SK-N-MC (cell line): Measurements from ENCODE around the gene CTDSPL2.
A peak's percentile ranks its signal among the peaks of the same experiment; 100 is the strongest.

ENCODE experiments used
- DNase-seq: peaks from one replicate; pipeline ENCODE4 v3.0.0-alpha.2; 2011; ENCODE audit warnings: low read depth, low spot score
- H3K27ac ChIP-seq: fragments of 200-600 bp; sonication (generic); 2 replicates; pipeline ENCODE4 v1.5.1; 2016; ENCODE audit warnings: mixed run types
- H3K36me3 ChIP-seq: fragments of 200-600 bp; sonication (generic); 2 replicates; pipeline ENCODE4 v1.6.1; 2017; ENCODE audit warnings: antibody characterized with exemption, low read length, mixed read lengths; ENCODE audit not compliant: insufficient read depth
- H3K4me3 ChIP-seq: fragments of 200-600 bp; sonication (generic); 2 replicates; pipeline ENCODE4 v1.5.1; 2016
- H3K9ac ChIP-seq: fragments of 200-600 bp; sonication (generic); 2 replicates; pipeline ENCODE4 v1.8.0; 2017; ENCODE audit warnings: mixed run types, mixed read lengths; ENCODE audit not compliant: insufficient read length
- H3K9me3 ChIP-seq: fragments of 200-600 bp; sonication (generic); 2 replicates; pipeline ENCODE4 v1.6.1; 2017; ENCODE audit warnings: low read depth, mild to moderate bottlenecking, antibody characterized with exemption, low read length, moderate library complexity, mixed read lengths
- EZH2 ChIP-seq: fragments of 200-600 bp; sonication (generic); IDR thresholded peaks from one replicate; pipeline ENCODE4 v1.6.1; 2017; ENCODE audit warnings: antibody characterized with exemption
- FOXP2 ChIP-seq: optimal IDR thresholded peaks from 2 replicates; pipeline ENCODE3; 2011; ENCODE audit warnings: mild to moderate bottlenecking, moderate library complexity; ENCODE audit not compliant: insufficient read depth; ENCODE audit errors: extremely low read length, control extremely low read depth
- POLR2AphosphoS5 ChIP-seq: IDR thresholded peaks from 2 replicates; pipeline ENCODE4 v1.6.1; 2012; ENCODE audit warnings: mild to moderate bottlenecking, low read depth, low read length, borderline replicate concordance

CTDSPL2 gene

GRCh38 chr15:44492672-44493071 lies 65.2 kb downstream of the CTDSPL2 start:
- TF ChIP-seq POLR2AphosphoS5 (no peak), EZH2 (no peak), FOXP2 (no peak)
- H3K4me3 ChIP-seq, result no peak overlapping the region
- no peaks in the 10 kb centered on the region for H3K9me3 ChIP-seq
- no peak for DNase-seq
- no peak overlapping the region for H3K27ac ChIP-seq
- H3K9ac ChIP-seq, result no peak overlapping the region
- H3K36me3 ChIP-seq, result peaks cover 66% of the 10 kb centered on the region

GRCh38 chr15:44495562-44495961 lies 68.1 kb downstream of the CTDSPL2 start:
- no peak for DNase-seq
- H3K9me3 ChIP-seq, result no peaks in the 10 kb centered on the region
- no peak for TF ChIP-seq FOXP2
- no peak for TF ChIP-seq EZH2
- TF ChIP-seq POLR2AphosphoS5, result no peak
- no peak overlapping the region for H3K9ac ChIP-seq
- peaks cover 69% of the 10 kb centered on the region for H3K36me3 ChIP-seq
- H3K27ac ChIP-seq, result no peak overlapping the region
- no peak overlapping the region for H3K4me3 ChIP-seq

GRCh38 chr15:44500555-44500954 lies 73.1 kb downstream of the CTDSPL2 start:
- H3K27ac ChIP-seq, result peak overlapping the region; percentile 35
- TF ChIP-seq POLR2AphosphoS5, result no peak
- no peak for TF ChIP-seq FOXP2
- no peak for TF ChIP-seq EZH2
- H3K9me3 ChIP-seq, result no peaks in the 10 kb centered on the region
- H3K36me3 ChIP-seq, result peaks cover 62% of the 10 kb centered on the region
- H3K4me3 ChIP-seq, result no peak overlapping the region
- no peak for DNase-seq
- H3K9ac ChIP-seq, result no peak overlapping the region

- TF ChIP-seq EZH2, result no peak
- TF ChIP-seq FOXP2, result no peak
- TF ChIP-seq POLR2AphosphoS5, result no peak
- peak; percentile 8 for DNase-seq
- no peaks in the 10 kb centered on the region for H3K9me3 ChIP-seq
- H3K9ac ChIP-seq, result no peak overlapping the region
- peaks cover 53% of the 10 kb centered on the region for H3K36me3 ChIP-seq
- no peak overlapping the region for H3K4me3 ChIP-seq
- H3K27ac ChIP-seq, result peak overlapping the region; percentile 35; the same call in 1 of the 2 replicates
Observed at GRCh38 chr15:44501768-44502366, 74.4 kb downstream of the CTDSPL2 start.

- no peak overlapping the region for H3K4me3 ChIP-seq
- no peaks in the 10 kb centered on the region for H3K9me3 ChIP-seq
- TF ChIP-seq POLR2AphosphoS5 (no peak), EZH2 (no peak), FOXP2 (no peak)
- no peak overlapping the region for H3K27ac ChIP-seq
- no peak for DNase-seq
- H3K9ac ChIP-seq, result no peak overlapping the region
- peaks cover 52% of the 10 kb centered on the region for H3K36me3 ChIP-seq
Observed at GRCh38 chr15:44516436-44516835, 89.0 kb downstream of the CTDSPL2 start.

- TF ChIP-seq POLR2AphosphoS5 (no peak), EZH2 (no peak), FOXP2 (no peak)
- H3K9ac ChIP-seq, result no peak overlapping the region
- no peak overlapping the region for H3K27ac ChIP-seq
- H3K4me3 ChIP-seq, result no peak overlapping the region
- peaks cover 67% of the 10 kb centered on the region for H3K36me3 ChIP-seq
- no peak for DNase-seq
- no peaks in the 10 kb centered on the region for H3K9me3 ChIP-seq
Observed at GRCh38 chr15:44519537-44519936, 92.1 kb downstream of the CTDSPL2 start.

- Histone ChIP-seq H3K9me3 (no peaks in the 10 kb centered on the region), H3K27ac (peak overlapping the region; percentile 7; the same call in 1 of the 2 replicates), H3K9ac (no peak overlapping the region), H3K36me3 (peaks cover 40% of the 10 kb centered on the region), H3K4me3 (no peak overlapping the region)
- DNase-seq, result no peak
- TF ChIP-seq EZH2 (no peak), POLR2AphosphoS5 (no peak), FOXP2 (no peak)
Observed at GRCh38 chr15:44525018-44525417, 97.6 kb downstream of the CTDSPL2 start.

- Histone ChIP-seq H3K9me3 (no peaks in the 10 kb centered on the region), H3K27ac (0 out of 2 replicates have a peak overlapping the region, but pooled peaks have one; percentile 44), H3K36me3 (peaks cover 27% of the 10 kb centered on the region), H3K9ac (no peak overlapping the region), H3K4me3 (no peak overlapping the region)
- no peak for DNase-seq
- TF ChIP-seq FOXP2, result no peak
- no peak for TF ChIP-seq EZH2
- TF ChIP-seq POLR2AphosphoS5, result no peak
Observed at GRCh38 chr15:44527241-44527640, 99.8 kb downstream of the CTDSPL2 start.
